Stomach (tissue), 4 donors: ENCODE data around the gene MACROH2A1.

Experiments used
- EP300 ChIP-seq: sonication (generic); formaldehyde crosslinking; IDR thresholded peaks from one replicate; pipeline ENCODE4 v1.6.1; 2017; ENCODE audit warnings: antibody characterized with exemption
- POLR2A ChIP-seq, 4 donors: fragments of 450-650 bp; IDR thresholded peaks; one replicate each; pipeline ENCODE4 v1.6.1; 2016; ENCODE audit warnings: antibody characterized with exemption in 4 of 4, control low read depth in 2 of 4, mild to moderate bottlenecking in 1 of 4, moderate library complexity in 1 of 4
- POLR2AphosphoS5 ChIP-seq, 3 donors: sonication (generic); formaldehyde crosslinking; IDR thresholded peaks; one replicate each; pipeline ENCODE4 v1.6.1; 2016; ENCODE audit warnings: antibody characterized with exemption in 3 of 3
- TF ChIP-seq, protein P1 (sequence below), 7 experiments: fragments of 450-650 bp in 4 of 7; fragments of 200-600 bp in 3 of 7; sonication (generic) in 3 of 7; IDR thresholded peaks; one replicate each; pipeline ENCODE4 v1.5.1; 2016 to 2019; ENCODE audit warnings: antibody characterized with exemption in 7 of 7, control low read depth in 2 of 7, mild to moderate bottlenecking in 1 of 7

DNA sequence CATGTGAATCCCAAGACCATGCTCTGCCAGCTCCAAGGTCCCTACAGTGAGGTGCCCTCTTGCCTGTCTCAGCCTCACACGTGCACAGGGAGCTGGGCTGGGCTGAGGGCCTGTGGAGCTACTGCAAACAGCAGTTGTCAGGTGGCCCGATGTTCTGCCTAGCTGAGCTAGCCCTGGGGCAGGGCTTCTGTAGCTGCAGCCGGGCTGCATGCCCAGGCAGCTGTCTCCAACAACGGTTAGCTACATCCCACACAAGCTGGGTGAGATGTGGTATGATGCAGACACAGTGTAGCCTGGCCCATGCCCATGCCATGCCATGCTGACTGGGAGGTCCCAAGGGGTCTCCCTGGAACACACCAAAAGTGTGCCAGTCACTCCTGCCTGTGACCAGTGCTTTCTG is 62.0 kb downstream of the MACROH2A1 start:
- TF ChIP-seq, protein P1, sequence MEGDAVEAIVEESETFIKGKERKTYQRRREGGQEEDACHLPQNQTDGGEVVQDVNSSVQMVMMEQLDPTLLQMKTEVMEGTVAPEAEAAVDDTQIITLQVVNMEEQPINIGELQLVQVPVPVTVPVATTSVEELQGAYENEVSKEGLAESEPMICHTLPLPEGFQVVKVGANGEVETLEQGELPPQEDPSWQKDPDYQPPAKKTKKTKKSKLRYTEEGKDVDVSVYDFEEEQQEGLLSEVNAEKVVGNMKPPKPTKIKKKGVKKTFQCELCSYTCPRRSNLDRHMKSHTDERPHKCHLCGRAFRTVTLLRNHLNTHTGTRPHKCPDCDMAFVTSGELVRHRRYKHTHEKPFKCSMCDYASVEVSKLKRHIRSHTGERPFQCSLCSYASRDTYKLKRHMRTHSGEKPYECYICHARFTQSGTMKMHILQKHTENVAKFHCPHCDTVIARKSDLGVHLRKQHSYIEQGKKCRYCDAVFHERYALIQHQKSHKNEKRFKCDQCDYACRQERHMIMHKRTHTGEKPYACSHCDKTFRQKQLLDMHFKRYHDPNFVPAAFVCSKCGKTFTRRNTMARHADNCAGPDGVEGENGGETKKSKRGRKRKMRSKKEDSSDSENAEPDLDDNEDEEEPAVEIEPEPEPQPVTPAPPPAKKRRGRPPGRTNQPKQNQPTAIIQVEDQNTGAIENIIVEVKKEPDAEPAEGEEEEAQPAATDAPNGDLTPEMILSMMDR (IDR thresholded peaks at IDR 0.05): no peak
- no peak for TF ChIP-seq POLR2A (IDR thresholded peaks at IDR 0.05)
- no peak for TF ChIP-seq POLR2AphosphoS5 (IDR thresholded peaks at IDR 0.05)
- no peak for TF ChIP-seq EP300
